Activated CD4-positive, alpha-beta T cell treated with anti-CD3 and anti-CD28 coated beads, Interleukin-2, Interleukin-4, amounts not matched to agents 100 ng/mL and 50 ng/mL, durations not matched to agents 16 hours and 8 hours (primary cell): ENCODE results near the gene TTLL12.
"Not testable (repeated sequence)": the region's sequence is repeated elsewhere in the genome, so short reads cannot be mapped to it uniquely, and the experiment has no call there.

Experiments
- DNase-seq: peaks from one replicate; pipeline ENCODE4 v3.0.0-alpha.2; 2020; ENCODE audit warnings: low spot score

TTLL12 gene

GRCh38 chr22:43153899-43154298 lies 33.0 kb downstream of the TTLL12 start:
- no peak for DNase-seq

GRCh38 chr22:43152357-43153071 lies 34.4 kb downstream of the TTLL12 start:
- DNase-seq, result peak; percentile 58

DNA sequence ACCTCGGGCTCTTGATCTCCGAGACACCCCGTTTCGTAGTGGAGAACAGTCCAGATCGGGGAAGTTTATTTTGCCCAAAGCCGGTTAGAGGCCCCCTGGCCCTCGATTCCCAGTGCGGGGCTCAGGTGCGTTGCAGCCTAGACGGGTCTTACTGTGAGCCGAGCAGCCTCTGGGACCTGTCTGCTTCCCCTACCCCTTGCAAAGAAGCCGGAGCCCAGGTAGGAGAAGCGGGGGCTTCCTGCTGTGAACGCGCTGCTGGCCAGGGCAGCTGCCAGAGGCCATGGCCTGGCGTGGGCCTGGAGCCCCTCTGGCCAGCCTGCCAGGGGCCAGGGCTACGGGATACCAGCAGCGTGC lies 35.0 kb downstream of the TTLL12 start:
- no peak for DNase-seq

DNA sequence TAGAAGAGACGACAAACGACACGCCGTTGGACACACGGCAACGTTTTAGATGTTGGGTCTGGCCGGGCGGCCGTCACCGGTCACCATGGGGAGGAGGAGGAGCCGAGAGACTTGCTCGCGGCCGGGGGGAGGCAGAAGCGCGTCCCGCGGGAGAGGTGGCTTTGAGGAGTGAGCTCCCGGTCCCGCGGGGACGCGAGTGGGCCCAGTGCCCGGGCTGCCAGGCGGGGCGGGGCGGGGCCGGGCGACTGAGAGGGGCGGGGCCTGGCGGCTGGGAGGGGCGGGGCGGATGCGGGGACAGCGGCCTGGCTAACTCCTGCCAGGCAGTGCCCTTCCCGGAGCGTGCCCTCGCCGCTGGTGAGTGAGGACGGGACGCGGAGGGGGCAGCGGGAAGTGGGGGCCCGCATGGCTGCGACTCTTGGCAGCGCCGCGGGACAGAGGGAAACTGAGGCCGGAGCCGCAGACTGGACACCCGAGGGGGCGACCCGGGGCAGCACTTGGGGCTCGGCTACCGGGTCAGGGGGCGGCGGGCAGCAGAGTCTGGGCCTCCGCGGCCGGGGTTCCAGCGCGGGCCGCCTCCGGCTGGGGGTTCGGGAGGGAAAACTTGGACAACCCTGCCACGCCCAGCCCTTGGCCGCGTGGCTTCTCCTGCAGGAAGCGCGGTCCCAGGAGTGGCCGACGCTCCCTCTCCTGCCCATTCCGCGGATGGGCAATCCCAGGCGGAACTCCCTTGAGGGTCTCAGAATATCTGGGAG lies 35.5 kb downstream of the TTLL12 start, which contains the start of gene TSPO:
TSS of gene TSPO (plus strand) at position 309 of the 752 bp plus-strand sequence. CDS start 7,680 bp downstream, outside the sequence.
- DNase-seq, result peak; percentile 56

GRCh38 chr22:43150731-43151206 lies 36.2 kb downstream of the TTLL12 start:
- DNase-seq, result no peak

DNA sequence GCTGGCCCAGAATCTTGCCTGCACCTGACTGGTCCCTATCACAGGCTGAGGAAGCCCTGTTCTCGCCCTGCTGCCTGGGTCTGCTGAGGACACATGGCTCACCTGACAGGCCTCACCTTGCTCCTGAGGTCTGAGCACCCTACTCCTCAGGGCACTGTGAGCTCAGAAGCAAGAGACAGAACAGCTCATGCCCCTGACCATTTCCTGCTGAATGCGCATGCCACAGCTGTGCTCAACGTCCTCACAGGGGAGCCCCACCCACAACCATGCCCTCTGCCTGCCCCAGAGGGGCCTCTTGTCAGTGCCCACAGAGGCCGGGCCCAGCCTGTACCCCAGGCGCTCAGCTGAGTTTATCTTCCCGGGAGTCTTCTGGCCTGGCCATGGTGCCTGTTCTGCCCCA lies 38.4 kb downstream of the TTLL12 start:
- no peak for DNase-seq

DNA sequence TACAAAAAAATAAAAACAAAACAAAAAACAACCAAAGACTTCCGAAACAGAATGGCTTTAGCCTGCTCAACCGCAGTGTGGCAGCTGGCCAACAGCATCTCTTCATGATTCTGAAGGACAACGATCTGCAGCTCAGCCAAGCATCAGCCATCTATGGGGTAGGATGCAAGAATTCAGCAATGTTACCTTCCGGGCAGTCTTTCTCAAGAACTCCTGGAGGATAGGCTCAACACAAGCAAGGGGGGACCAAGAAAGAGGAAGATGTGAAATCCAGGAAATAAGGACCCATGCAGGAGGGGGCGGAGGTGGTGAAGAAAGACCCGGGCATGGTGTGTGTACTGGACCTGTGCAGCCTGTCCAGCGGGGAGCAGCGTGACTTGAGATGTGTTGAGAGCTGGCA lies 39.1 kb downstream of the TTLL12 start:
- DNase-seq, result no peak

DNA sequence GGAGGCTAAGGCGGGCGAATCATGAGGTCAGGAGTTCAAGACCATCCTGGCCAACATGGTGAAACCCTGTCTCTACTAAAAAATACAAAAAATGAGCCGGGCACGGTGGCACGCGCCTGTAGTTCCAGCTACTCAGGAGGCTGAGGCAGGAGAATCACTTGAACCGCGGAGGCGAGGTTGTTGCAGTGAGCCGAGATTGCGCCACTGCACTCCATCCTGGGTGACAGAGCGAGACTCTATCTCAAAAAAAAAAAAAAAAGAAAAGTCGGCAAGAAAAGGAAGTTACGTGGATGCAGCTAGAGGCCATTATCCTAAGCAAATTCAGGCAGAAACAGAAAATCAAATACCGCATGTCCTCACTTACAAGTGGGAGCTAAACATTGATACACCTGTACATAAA lies 40.6 kb downstream of the TTLL12 start:
- not testable (repeated sequence) for DNase-seq

DNA sequence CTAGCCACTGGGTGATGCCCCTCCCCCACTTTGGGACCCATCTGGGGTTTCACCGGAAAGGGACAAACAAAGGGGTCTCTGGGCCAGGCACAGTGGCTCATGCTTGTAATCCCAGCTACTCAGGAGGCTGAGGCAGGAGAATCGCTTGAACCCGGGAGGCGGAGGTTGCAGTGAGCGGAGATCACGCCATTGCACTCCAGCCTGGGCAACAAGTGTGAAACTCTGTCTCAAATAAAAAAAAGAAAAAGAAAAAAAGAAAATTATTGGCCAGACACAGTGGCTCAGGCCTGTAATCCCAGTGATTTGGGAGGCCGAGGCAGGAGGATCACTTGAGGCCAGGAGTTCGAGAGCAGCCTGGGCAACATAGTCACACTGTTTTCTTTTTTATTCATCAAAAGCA lies 41.6 kb downstream of the TTLL12 start:
- DNase-seq, result not testable (repeated sequence)

DNA sequence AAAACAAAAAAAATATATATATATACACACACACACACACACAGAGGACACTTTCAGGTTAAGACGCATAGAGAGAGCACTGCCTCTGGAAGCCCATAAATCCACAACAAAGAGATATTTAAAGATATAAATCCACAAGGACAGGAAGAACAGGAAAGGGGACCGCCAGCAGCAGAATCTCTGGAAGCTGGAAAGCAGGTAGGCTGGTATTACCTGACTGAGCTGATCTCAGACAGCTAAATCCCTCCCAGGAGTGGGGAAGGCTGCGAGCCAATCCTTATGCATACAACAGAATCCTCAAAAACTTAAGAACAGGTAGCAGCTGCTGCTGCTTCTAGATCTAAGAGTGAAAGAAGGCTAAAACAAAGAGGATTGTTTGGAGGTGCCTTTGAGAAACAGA lies 42.0 kb downstream of the TTLL12 start:
- DNase-seq, result no peak

DNA sequence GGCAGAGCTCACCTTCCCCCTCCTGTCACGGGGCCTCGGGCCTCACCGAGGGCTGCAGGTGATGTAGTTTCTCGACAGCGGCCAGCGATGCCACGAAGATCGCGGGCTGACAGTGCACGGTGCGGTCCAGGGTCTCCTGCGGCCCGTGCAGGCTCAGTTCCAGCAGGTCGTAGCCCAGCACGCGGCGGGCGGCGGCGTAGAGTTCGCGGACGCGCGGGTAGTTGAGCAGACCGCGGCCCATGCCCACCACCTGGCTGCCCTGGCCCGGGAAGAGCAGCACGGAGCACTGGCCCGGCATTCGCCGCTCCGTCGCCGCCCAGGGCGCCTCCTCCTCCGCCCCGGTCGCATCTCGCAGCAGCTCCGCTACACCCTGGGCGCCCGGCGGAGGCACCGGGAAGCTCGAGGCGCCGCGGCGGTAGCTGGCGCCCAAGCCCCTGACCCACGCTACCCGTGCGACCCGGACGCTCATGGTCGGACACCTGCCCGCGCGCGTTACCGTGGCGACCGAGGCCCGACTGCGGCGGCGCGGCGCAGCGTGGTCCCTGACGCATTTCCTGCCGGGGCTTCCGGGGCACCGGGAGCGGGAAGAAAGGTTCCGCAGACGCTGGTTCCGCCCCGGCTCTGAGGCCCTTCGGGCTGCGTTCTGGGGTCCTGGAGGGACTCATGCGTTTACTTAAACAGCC lies 43.9 kb downstream of the TTLL12 start, which contains the start of gene MCAT:
TSS of gene MCAT (minus strand) at position 519 of the 683 bp plus-strand sequence. CDS start at position 469, 50 bp downstream.
- DNase-seq, result peak; percentile 85

DNA sequence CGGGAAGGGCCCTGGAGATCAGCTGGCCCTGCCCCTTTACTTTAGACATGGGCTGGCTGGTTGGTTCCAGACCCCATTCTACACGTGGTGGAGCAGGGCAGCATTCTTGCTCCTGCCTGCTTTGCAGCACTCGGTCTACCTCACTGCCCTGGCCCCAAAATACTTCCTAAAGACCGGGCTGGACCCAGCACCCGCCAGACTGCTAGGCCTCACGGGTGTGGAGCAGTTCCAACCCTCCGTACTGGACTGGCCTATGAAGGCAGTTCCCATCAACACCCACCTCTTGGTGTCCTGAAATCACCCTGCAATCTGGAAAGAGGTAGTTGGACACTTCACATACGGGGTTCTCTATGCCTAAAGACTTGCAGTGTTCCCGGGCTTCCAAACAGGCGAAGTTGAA lies 50.1 kb downstream of the TTLL12 start:
- no peak for DNase-seq

GRCh38 chr22:43136255-43136654 lies 50.7 kb downstream of the TTLL12 start:
- DNase-seq, result peak; percentile 31

DNA sequence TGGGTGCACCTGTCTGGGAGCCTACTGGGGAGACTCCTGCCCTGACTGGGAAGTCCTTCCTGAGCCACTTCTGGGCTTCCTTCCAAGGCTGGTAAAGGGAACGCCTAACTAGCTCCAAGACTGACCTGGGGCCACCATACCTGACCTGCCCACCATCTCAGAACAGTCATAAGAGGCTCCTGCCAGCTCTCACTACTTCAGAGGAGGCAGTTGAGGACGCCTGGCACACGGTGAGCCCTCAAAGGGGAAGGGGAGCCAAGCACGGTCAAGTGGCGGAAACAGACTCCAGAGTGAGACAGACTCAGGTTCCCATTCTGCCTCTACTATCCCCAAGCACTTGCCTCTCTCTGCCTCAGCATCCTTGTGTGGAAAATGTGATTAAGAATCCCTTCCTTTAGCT lies 51.4 kb downstream of the TTLL12 start:
- DNase-seq, result no peak

DNA sequence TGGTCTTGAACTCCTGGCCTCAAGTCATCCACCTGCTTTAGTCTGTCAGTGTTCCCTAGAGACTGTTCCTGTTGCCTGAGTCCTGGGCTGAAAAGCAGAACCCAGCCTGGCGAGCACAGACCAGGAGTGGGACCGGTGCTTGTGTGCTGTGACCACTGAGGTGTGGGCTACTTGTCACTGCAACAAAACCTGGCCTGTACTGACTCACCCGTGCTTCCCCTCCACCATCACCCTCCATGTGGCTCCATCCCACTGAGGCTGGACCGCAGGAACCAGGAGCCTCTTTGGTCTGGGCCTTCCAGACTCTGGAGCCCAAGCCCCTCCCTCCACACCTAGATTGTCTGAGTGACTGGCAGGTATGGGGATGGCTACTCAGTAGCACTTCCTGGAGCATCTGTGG lies 52.4 kb downstream of the TTLL12 start:
- DNase-seq, result no peak

DNA sequence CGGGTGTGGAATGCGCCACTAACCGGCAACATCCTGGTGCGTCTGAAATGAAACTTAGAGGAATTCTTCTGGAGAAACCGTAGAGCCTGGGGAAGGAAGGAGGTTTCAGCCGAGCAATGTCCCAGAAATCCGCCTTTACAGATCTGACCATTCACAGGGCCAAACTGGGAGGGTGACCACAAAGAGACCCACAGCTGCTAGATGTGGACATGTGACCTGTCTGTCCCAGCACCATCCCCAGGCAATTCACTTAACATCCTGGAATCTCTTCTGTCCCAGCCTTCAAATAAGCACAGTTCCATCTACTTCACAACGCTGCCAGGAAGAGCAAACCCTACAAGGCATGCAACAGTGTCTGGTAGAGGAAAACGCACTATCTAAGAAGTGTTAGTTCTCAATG lies 53.5 kb downstream of the TTLL12 start:
- DNase-seq, result no peak

DNA sequence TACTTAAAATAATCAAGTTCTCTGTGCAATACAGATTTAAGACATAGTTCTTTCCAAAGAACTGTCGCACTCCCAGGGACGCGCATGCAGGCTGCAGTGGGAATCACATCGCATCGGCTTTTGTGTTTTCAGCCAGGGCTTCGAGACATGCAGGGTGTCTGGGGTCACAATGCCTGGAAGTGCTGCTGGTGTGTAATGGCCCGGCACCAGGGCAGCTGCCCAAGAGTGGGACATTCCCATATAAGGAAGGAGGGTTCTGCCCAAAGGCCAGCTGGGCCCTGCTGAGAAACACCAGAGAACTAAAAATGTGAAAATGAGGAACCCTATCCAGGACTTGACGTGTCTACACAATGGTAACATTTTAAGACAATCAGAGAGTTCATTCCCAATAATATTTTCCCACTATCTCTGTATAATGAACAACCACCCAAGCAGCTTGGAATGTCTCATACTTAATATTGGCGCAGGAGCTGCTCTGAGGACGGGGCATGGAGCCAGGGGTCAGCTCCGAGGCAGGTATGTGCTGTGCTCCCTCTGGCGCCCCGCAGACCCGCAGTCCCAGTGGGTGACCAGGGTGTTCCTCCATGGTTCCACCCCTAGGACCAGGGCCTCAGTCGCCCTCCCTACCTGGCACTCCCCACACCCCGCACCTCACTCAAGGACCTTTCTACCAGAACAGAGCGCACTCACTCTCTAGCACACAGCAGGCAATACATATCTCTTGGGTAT lies 55.0 kb downstream of the TTLL12 start:
- DNase-seq, result no peak

DNA sequence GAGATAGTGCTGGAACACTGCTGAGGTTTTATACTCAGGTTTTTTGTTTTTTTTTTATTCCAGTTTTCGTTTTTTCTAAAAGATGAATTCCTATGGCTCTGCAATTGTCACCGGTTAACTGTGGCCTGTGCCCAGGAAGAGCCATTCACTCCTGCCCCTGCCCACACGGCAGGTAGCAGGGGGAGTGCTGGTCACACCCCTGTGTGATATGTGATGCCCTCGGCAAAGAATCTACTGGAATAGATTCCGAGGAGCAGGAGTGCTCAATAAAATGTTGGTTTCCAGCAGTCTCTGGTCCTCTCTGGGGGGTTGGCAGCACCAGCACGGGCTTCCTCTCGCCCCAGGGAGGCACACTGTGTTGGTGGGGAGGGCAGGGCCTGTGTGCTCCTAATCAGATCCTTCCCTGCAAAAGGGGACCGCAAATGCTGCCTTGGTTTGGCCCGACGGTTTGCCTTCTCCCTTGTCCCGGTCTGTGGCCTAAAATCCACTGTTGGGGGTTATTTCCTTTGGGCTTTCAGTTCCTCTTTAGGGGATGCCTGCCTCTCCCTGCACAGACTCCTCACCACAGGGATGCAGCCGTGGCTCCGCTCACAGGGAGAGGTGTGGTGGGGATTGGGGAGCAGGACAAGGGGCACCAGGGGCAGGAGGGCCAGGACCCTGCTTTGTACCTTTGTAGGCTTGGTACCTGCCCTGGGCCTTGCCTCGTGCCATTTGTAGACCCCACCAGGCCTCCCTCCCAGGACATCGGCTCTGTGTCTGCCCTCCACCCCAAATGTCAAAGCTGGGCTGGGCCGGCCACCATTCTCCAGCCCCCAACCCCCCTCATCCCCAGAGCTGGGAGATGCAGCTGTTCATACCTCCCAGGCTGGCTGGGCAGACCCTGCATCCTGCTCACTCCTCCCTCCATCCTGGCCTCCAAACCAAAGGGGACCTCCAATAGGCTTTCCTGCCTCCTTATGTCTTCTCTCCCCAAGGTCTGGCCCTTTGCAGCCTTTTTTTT lies 57.2 kb downstream of the TTLL12 start:
- no peak for DNase-seq

DNA sequence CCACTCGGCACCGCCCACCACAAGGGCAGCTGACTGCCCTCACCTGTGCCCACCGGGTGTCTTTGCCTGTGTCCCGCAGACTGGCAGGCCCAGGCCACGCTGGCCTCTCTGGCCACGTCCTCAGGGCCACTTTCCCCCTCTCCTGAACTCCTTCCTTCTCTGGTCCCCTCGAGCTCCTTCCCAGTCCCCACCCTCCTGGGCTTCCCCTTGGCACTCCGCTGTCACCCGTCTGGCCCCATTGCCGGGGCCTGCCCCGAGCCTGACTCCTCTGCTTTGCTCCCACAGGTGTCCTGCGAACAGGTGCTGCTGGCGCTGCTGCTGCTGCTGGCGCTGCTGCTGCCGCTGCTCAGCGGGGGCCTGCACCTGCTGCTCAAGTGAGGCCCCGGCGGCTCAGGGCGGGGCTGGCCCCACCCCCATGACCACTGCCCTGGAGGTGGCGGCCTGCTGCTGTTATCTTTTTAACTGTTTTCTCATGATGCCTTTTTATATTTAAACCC lies 58.0 kb downstream of the TTLL12 start:
- DNase-seq, result no peak

DNA sequence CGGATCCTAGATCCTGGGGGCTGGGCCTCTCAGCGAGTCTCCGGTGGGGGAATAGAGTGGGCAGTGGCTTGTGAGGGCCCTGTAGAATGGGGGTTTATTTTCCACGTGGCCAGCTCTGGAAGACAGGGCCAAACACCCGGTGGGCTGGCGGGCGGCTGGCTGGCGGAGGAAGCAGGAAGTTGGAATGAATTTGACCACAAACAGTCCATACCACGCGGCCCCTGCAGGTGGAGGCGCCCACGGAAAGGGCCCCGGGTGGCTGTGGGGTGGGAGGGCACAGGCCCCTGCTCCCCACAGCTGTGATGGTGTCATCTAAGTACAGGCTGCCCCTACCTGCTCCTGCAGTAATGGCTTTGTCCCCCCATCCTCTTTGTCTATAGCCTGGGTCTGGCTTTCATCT lies 58.8 kb downstream of the TTLL12 start:
- DNase-seq, result no peak
